ENCODE results near the gene SORCS2.
"Not testable (repeated sequence)": the region's sequence is repeated elsewhere in the genome, so short reads cannot be mapped to it uniquely, and the experiment has no call there.

The SORCS2 gene

DNA sequence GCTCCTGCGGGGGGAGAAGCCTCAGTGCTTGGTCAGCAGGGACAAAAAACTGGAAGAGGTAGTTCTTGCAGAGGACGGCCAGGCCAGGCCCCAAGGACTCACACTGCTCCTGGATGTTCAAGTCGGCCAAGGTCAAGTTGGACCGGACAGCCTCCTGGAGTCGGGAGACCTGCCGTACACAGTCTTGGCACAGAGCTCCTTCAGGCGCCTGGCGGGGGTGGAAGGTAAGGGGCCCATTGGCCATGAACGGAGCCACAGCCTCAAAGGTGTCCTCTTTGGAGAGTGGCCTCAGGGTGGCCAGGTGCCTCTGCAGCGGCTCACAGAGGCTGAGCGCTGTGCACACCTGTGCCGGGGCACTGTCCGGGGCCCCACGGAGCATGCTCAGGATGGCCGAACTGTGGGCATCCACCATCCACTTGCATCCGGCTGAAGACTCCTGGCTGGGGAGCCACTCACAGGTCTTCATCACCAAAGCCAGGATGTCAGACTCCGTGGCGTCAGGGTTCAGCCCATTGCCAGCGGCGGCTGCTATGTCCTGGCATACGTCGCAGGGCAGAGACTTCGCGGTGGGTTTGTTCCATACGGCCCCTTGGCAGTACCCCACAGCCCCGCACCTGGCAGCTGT, 241.9 kb downstream of the SORCS2 start:
- no peak for DNase-seq

DNA sequence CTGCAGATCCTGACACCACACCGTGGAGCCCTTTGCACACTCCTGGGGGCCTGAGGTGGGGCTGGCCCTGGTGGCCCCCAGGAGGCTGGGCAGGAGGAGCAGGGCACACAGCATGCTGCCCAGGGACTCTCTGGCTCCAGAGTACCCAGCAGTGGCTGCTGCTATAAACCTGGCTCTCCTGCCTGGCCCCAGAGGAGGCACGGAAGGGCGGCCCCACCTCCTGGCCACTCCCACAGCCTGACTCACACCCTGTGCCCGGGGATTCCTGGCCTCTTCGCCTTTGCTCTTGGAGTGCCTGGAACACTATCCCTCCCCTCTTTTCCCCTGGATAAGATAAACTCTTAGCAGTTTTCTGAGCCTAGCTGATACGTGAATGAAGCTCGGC, 242.4 kb downstream of the SORCS2 start, which contains the start of gene PSAPL1:
PSAPL1 (minus strand) TSS at position 165 of the 385 bp plus-strand sequence; CDS start at position 114, 51 bp downstream.
- DNase-seq, result peak; percentile 62

DNA sequence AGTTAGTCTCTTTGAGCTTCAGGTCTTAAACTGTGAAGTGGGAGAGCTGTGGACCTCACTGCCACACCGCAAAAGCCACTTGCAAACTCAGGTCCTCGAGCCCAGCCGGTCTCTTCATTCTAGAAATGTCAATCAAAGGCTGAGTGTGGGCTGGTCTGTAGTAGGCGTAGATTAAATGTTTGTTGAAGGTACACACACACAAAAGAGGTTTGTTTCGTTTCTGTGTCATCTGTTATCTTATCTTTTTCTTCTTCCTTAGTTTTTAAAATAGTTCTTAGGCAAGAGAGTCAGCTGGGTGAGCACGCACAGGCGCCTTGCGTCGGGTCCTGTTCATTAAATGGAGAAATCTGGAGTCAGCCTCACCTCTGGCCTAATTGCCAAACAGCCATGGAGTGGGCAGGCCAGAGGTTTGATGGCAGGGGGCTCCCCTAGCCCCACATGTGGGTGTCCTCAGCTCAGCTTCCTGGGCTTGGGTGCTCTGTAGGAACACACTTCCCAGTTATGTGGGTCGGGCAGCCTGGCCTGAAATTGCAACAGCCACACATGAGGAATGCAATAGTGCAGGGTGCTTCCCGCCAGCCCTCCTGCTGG, 243.2 kb downstream of the SORCS2 start:
- no peak for DNase-seq

DNA sequence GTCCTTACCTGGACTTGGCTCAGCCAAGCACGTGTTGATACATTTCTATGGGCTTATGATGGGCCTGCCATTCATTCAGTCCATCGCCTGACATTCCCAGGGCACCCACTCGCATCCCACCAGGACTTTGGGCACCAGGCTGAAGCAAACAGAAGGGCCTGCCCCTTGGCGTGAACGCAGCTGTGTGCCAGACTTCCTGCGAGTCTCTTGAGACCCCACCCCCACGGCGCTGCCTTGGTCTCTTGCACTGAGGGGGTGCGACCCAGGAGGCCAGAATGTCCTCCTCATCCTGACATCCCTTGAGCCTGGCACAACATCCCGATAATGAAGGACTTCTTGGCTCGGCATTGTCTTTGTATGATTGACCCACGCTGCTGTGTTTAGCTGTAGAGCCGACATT, 243.9 kb downstream of the SORCS2 start:
- DNase-seq, result no peak

DNA sequence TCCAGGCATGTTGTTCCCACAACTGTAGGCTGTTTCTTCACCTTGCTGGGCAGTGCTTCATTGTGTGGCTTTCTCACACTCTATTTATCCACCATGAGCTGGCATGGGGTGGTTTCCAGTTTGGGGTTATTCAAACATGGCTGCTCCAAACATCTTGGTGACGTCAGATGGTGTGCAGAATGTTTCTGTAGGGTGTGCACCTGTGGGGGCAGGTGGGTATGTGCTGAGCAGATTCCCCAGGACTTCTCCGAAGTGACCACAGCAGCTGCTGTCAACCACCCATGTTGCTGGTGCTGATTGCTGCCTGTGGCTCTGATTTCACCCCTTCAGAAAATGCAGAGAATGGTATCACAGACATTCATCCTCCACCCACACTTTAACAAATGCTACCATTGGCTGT, 247.4 kb downstream of the SORCS2 start:
- DNase-seq, result no peak

DNA sequence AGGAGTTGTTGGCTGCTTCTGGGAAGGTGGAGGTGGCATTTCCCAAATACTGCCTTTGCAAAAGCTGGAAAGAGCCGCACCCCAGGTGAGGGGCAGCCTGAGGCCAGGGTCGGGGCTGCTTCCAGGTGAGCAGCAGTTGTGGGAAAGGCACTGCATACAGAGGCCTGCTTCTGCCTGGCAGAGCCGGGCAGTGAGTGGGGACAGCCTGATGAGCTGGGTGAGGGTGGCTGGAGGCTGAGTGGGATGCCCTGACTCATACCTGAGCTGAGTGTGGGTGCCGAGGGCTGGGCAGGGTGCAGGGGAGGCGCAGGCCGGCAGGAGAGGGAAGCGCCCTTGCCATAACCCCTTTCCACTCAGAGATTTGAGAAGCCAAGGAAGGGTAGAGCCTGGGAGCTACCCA, 248.9 kb downstream of the SORCS2 start:
- DNase-seq, result no peak

DNA sequence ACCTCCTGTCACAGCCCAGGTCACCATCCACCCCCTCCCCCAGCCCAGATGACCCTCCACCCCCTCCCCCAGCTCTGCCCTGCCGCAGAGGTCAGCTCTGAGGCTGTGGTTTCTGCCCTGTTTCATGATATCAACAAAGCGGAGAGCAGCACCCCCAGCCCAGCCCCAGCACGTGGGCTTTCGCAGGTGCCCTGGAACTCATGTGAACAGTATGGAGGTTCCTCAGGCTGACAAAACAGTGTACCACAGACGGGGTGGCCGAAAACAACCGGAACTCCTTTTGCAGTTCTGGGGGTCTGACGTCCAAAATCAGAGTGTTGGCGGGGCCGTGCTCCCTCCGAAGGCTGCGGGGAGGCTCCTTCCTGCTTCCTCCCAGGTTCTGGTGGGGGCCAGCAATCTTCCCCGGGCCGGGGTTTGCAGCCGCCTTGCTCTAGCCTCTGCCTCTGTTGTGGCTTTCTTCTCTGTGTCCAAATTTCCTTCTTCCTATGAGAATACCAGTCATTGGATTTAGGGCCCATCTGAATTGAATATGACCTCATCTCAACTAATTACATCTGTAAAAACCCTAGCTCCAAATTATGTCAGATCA, 250.3 kb downstream of the SORCS2 start:
- DNase-seq, result no peak

DNA sequence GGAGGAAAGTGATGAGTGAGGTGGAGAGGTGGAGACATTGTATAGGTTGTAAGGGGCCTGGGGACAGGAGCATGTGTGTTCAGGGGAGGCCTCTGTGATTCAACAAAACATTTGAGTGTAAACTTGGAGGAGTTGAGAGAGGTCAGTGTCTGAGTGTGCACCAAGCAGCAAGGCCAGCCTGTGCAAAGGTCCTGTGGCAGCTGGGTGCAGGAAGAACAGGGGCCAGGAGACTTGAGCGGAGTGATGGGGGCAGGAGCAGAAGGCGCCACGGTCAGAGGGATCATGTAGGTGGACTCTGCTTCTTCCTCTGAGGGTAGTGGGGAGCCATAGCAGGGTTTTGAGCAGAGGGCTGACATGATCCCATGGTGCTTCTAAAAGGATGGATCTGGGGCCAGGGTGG, 252.0 kb downstream of the SORCS2 start:
- no peak for DNase-seq

DNA sequence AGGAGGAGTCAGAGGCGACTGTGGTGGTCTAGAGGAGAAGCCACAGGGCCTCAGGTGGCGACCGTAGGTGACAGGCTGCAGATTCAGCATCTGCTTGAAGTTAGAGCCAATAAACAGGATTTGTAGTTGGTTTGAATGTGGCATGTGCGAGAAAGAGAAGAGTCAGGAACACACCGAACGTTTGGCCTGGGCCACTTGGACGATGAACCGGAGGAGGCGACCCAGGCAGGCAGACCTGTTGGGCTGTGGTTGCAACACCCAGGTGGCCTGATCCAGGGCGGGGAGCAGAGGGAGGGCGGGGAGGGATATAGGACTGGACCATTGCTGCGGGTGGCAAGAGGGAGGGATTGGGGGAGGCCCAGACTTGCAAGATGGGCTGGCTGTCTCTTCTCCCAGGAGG, 252.4 kb downstream of the SORCS2 start:
- no peak for DNase-seq

DNA sequence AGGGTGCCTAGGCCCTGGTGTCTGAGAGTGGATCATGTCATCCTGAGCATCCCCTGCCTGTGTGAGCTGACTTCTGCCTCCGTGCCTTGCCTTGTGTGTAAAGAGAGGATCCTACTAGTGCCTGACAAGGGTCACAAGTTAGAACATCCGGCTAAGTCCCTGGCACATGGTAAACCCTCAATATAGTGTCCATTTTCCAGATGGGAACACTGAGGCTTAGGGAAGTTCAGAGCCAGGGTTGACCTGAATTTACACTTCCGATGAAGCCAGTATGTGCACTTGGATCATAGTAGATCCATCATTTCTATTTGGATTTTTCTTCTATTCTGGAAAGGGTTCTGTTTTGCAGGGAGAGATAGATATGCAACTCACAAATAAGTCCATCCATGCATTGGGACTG, 254.9 kb downstream of the SORCS2 start:
- no peak for DNase-seq

DNA sequence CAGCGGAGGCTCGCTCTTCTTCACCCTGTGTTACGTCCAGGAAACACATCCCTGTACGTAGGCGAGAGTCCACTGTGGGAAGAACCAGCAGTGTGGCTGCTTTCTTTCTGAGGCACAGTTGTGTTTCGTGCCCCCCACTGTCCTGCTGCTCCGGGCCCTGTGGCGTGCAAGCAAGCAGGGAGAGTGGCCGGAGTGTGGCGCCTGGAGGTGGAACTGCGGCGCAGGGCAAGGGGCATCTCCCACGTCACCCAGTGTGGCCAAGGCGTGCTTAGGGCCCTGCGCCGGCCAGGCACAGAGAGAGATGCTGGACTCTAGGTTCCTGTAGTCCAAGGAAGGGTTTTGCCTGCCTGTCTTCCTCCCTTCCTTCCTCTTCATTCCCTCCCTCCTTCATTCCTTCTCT, 255.7 kb downstream of the SORCS2 start:
- no peak for DNase-seq

DNA sequence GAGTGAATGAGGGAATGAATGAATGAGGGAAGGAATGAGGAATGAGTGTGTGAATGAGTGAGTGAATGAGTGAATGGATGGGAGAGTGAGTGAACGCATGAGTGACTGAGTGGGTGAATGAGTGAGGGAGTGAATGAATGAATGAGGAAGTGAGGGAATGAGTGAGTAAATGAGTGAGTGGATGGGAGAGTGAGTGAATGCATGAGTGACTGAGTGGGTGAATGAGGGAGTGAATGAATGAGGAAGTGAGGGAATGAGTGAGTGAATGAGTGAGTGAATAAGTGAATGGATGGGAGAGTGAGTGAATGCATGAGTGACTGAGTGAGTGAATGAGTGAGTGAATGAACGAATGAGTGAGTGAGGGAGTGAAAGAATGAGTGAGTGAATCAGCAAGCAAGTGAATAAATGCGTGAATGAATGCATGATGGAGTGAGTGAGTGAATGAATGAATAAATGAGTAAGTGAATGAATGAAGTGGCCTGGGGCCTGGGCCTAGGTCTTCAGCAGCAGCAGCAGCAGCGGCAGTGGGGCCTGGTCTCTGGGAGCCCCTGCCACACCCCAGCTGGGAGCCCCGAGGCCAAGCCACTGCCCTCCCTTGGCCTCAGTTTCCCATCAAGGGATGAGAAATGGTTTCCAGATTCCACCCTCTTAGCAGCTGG, 258.6 kb downstream of the SORCS2 start:
- no peak for DNase-seq

DNA sequence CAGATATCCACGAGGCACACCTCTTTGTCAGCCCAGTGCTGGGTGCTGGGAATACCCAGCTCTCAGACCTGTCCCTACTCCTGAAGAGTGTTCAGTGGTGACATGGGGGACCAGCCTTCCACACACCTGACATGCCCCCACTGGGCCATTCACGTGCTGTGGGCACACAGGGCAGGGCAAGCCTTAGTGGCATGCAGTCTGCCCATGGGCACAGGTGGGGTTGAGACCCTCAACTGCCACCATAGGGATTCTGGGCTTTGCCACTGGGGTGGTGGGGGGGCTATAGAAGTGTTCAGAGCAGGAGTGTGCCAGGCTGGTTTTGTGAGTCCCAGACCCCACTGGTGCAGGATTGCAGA, 259.1 kb downstream of the SORCS2 start:
- no peak for DNase-seq

DNA sequence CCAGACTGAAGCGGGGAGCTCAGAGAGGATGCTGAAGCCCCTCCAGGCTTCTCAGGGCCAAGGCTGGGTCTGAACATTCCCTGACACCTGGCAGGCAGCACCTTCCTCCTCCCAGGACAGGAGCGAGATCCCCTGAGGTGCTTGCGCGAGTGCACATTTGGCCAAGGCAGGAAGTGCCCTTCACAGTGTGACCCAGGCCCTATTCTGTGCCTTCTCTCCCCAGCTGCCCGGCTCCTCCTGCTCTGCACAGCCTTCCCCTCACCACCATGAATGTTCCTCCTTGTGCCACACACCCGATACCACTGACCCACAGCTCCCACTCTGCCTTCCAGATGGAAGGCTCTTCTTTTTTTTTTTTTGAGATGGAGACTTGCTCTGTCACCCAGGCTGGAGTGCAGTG, 259.5 kb downstream of the SORCS2 start:
- no peak for DNase-seq

DNA sequence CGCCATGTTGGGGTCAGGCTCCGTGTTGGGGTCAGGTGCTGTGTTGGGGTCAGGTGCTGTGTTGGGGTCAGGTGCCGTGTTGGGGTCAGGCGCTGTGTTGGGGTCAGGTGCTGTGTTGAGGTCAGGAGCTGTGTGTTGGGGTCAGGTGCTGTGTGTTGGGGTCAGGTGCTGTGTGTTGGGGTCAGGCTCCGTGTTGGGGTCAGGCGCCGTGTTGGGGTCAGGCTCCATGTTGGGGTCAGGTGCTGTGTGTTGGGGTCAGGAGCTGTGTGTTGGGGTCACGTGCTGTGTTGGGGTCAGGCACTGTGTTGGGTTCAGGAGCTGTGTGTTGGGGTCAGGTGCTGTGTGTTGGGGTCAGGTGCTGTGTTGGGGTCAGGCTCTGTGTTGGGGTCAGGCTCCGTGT, 260.5 kb downstream of the SORCS2 start:
- DNase-seq, result not testable (repeated sequence)

DNA sequence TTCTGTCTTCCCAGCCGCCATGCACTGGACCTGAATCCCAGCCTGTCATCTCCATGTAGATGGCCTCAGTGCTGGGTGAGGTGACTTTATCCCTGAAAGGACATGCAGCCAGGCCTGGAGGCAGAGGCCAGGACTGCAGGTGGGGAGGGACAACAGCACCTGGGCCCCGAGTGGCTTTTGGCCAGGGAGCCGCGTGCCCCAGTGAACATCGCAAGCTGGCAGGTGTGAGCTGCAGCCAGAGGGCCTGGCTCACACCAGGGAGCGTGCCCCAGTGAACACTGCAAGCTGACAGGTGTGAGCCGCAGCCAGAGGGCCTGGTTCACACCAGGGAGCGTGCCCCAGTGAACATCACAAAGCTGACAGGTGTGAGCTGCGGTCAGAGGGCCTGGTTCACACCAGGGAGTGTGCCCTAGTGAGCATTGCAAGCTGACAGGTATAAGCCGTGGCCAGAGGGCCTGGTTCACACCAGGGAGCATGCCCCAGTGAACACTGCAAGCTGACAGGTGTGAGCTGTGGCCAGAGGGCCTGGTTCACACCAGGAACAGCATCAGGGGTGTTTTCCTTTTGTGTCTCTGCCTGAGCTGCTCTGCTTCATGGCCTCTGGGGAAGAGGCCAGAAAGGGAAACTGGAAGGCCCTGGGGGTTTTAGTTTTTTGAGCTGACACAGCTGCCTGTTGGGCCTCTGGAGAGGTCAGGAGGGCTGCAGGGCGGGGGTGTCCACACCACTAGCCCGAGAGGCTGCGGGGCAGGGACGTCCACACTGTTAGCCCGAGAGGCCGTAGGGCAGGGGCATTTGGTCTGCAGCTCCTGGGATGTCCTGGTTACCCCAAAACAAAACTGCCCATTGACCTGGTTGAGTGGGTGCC, 265.1 kb downstream of the SORCS2 start:
- DNase-seq, result no peak

DNA sequence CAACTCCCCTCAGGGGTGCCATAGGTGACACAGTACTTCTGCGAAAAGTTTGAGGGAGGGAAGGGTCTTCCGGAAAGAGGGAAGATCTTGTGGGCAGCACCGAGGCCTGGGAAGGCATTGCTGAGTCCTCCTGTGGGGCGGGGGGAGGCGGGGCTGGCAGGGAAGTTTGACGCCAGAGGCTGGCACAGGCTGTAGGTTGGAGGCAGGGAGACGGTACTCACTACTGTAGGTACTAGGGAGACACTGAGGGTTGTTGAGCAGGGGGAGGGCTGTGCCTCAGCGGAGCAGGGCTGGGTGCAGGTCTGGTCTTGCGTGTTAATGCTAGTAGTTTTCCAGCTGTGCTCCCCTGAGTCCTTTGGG, 265.7 kb downstream of the SORCS2 start:
- no peak for DNase-seq

DNA sequence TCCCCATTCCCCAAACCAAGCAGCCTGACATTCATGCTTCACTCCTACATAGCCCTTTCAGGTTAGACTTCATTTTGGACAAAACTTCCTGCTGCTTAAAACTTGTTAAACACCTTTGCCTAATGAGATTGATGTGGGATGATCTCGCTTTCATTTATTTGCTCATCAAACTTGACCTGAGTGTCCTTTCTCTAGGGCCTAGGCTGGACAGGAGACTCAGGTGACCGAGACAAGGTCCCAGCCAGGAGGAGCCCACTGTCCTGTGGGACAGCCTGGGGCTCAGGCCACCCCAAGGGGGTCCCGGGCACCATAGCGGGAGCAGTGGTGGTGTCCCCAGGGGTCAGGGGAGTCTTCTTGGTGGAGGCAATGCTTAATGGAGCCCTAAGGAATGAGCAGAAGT, 266.1 kb downstream of the SORCS2 start:
- DNase-seq, result no peak

DNA sequence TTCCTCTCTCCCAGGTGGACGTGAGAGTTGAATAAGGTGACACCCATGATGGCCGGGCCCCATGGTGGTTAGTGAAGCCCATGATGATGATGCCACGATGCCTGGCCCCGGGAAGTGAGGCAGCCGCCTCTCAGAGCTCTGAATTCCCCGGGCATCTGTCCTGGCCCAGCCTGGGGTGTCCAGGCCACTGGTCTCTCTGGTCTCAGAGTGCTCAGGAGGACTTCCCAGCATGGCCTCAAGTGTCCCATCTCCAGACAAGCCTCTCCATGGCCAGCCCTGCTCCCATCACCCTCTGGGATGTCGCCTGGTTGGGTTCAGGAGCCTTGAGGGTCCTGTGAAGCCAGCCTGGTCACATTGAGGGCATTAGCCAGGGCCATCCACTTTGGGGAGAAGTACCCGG, 267.1 kb downstream of the SORCS2 start:
- no peak for DNase-seq

DNA sequence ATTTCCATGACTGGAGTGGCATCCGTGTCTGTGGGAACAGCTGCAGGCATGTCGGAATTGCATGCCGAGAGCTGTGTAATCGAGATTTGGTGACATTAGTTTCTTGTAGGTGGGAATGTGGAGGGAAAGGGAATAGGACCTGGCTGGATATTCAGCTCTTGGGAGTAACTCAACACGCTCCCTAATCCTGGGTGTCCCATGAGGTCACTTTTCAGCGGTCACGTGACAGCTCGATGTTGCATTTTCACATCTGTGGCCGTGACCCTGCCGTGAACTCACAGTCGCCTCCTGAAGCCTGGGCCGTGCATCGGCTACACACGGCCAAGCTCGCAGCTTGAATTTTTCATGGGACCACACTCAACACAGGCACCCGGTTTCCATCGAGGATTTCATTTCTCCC, 268.2 kb downstream of the SORCS2 start:
- DNase-seq, result peak; percentile 8

DNA sequence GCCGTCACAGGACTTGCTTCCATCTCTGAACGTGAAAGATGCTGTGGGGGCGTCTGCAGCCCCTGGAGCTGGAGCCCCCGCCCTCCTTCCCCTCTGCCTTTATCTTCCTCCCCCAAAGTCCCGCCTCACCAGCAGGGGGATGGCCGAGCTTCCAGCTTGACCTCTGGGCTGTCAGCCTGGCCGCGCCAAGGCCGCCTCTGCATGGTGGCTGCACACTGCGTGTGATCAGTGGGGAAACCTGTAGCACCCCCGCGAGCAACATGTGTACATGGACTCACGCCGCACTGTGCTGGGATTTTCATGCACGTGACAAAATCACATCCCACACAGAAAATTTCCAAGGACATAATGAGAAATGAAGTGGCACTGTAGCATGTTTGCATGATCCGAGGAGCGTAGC, 268.9 kb downstream of the SORCS2 start:
- DNase-seq, result no peak

DNA sequence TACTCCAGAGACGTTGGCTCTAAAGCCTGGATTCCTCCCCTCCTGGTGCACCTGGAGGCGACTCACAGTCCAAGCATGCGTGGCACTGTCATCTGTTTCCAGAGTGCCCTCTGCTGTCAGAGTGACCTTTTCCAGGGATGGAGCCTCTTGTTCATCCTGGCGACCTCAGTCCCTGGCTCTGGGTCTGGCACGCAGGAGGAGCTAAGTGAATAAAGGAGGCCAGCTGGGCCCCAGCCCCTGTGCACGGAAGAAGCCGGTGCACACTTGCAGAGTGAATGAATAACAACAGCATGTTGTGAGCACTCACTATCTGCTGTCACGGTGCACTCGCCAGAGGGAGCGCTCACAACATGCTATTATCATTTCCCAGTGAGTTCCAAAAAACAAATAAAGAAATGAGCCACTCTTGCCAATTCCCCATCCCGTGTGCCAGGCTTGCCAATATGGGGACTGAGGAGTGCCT, 270.2 kb downstream of the SORCS2 start:
- peak; percentile 8 for DNase-seq

DNA sequence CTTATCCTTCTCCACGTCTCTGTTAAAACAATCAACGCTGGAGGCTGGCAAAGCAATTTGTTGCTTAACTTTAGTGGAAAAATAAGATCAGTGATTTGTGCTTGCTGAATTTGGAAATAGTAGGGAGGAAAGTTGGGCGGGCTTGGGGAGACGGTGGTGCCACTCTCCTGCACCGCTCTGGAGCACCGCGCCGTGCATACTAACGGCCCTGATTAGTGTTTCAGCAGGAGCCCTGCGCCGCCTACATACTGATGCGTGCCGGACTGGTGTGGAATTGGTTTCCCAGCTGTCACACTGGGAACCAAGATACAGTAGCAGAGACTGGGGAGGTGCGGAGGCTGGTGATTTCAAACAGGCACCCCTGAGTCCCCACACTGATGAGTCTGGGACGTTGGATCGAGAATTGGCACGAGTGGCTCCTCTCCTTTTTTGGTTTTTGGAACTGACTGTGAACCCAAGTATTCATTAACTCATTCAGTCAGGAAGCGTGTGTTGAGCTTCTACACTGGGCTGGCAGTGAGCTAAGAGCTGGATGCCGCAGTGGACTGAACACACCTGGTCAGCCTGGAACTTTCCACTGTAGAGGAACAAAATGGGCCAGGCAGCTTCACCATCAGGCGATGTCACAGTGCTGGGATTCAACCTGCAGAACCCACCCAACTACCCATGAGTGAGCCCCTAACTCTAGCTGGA, 271.4 kb downstream of the SORCS2 start:
- no peak for DNase-seq
